HG02870 (cell line): ENCODE results near the gene BCL11B.
"Not testable (repeated sequence)": the region's sequence is repeated elsewhere in the genome, so short reads cannot be mapped to it uniquely, and the experiment has no call there.

ENCODE experiments used
- ATAC-seq: cut with Tn5 transposase; IDR thresholded peaks from one replicate; pipeline ENCODE4 v1.9.1; 2021; ENCODE audit warnings: mild to moderate bottlenecking, moderate library complexity; ENCODE audit not compliant: unreplicated experiment

BCL11B gene

DNA sequence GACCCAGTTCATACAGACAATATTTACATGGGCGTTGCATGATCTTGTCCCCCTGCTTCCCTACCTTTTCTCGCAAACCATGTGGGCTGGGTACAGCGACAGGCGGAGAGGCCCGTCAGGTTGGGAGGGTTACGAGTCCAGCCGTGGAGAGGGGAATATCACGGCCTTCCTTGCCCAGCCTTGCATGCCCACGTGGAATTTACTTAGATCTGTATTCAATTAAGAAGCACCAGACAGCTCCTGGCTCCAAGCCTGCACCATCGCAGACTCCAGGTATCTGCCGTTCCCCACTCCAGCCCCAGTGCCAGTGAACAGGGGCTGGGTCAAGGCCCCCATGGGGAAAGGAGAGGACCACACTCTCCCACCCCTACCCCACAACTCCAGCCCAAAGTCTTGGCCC lies 29.8 kb downstream of the BCL11B start:
- ATAC-seq: no peak

- ATAC-seq: no peak
These were observed 30.5 kb downstream of the BCL11B start for GRCh38 chr14:99241325-99242010.

GRCh38 chr14:99240627-99241324 lies 31.2 kb downstream of the BCL11B start:
- ATAC-seq: no peak

DNA sequence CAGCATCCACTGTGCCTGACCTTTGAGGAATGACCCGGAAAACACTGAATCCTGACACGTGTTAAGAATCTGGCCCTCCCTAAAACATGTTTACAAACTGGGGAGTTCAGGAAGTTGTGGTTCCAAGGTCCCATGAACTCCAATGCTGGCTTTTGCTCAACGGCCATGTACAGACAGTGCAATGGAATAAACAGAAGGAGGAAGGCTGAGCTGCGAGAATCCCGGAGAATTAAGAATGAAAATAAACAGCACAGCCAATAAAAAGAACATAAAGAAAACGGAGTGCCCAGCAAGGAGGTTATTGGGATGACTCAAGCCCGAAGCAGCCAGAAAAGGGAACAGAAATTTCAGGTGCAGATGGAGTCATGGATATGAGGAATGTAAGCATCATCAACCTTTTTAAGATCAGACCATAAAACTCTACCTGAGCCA lies 32.3 kb downstream of the BCL11B start:
- no peak for ATAC-seq

DNA sequence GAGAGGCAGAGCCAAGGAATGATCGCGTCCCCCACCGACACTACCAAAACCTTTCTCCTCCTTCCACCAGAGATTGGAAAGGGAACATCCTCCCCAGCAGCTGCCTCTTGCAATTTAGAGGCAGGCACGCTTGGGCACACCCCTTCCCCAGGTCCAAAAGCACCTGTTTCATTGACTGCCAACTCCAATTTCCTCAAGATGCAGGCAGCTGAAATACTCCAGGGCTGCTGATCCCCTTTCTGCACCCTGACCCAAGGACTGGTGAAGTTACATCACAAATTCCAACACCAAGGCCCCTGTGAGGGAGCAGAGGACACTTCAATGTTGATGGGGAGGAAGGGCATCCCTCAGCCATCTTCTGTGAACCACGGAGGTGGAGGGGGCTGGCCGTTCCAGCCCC lies 33.8 kb downstream of the BCL11B start:
- no peak for ATAC-seq

DNA sequence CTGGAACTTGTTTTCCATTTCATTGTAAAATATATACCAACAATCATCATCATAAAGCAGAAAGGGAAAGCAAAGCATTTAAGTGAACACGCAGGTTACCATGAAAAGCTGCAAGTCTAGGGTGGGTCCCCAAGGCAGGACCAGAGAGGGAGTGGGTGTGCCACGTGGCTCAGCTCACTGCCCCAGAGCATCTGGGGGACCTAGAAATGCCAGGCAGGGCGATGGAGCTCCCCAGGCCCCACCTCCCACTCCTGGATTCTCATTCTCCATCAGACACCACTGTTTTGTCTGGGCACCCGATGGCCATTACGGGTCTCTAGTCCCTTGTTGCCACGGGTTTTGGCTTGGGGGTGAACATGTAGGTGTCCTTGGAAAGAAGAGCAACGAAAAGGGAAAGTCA lies 34.7 kb downstream of the BCL11B start:
- ATAC-seq: no peak

GRCh38 chr14:99236386-99237138 lies 35.4 kb downstream of the BCL11B start:
- ATAC-seq: no peak

DNA sequence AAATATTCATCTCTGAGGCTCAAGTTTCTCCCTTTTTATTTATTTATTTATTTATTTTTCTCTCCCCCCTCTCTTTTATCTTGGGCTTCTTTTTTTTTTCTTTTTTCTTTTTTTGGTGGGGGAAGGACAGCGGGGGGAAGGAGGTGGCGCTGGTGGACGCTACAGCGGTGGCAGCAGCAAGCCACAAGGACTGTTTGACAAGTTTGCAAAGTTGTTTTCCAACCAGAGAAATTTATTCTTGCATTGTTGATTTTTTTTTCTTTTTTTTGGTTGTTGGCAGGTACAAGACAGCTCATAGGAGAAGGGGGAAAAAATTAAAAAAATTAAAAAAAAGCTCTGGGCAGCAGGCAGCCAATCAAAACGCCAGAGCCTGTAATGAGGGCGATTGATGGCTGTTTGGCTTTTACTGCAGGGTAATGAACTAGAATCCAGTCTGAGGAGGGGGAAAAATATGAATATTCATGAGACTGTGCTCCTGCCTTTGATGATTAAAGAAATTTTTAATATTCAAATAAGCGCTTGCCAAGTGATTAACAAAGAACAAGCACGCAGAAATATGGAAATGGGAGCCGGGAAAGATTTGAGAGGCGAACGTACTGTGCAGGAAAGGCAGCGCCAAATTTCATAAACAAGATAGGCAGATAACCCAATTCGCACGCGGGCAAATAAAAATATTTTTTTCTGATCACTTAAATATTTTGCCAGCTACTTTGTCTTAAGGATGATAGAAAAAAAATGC lies 36.2 kb downstream of the BCL11B start:
- ATAC-seq: no peak

- ATAC-seq: no peak
These were observed 36.9 kb downstream of the BCL11B start for GRCh38 chr14:99234961-99235571.

- no peak for ATAC-seq
These were observed 37.6 kb downstream of the BCL11B start for GRCh38 chr14:99234355-99234754.

GRCh38 chr14:99233222-99234035 lies 38.6 kb downstream of the BCL11B start:
- ATAC-seq: no peak

GRCh38 chr14:99232714-99233214 lies 39.2 kb downstream of the BCL11B start:
- no peak for ATAC-seq

DNA sequence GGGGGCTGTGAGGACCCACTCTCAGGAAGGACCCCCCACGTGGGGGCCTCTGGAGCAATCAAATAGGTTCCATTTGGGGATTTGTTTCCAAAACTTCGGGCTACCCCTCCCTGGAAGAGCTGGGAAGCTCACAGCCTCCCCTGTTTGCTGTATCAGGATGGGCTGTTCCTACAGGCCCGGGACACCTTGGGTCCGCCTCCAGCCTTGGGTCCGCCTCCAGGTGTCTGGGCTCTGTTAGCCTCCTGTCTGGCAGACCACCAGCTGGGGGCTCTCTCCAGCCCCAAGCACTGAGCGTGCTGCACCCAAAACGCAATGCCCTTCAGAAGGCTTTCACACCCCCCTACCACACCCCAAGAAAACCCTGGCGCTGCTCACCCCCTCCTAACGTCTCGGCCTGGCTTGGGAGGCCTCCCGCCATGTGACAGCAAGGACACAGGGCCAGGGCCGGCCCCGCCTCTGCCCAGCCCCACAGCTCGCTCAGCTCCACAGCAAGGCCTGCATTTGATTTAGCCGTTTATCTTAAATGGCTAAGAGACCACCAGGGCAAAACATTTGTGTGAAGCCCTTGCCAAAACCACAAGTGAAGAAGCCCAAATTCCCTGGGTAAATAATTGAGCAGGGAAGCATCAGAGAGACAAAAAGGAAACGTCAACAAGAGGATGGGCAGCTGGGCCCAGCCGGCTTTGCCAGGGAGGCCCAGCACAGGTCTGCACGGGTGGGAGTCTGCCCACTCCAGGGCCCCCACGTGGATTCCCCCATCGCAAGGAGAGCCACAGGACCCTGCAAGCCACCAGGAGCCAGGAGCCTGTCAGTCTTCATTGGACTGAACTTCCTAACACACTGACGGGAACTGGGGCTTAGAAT lies 39.9 kb downstream of the BCL11B start:
- no peak for ATAC-seq

DNA sequence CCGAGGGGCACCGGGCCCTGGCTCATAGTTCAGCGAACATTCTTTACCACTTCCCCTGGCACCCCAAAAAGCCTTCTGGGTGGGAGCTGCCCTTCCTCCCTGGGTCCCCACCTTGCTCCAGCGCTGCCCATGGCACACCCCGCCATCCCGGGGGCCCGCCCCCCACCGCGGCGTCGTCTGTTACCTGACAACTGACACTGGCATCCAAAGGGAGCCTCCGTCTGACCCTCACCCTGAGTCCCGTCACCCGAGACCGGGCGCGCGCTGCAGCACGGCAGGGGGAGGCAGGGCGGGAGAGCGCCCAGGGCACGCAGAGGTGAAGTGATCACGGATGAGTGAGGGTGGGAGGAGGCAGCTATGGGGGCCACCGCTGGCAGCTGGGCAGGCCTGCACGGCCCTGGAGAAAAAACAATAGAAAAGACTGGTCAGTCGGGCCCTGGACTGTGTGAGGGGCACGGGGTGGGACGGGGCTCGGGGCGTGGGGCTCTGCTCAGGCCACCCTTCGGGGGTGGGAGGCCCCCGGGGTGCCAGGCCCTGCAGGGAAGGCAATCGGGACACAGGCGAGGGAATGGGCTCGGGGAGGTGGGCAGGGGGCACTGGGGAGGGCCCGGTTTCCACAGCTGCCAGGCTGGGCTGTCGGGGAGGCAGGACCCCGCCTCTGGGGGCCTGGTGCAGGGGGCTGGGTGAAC lies 40.7 kb downstream of the BCL11B start:
- no peak for ATAC-seq

GRCh38 chr14:99230208-99231151 lies 41.5 kb downstream of the BCL11B start:
- ATAC-seq: no peak

- ATAC-seq: no peak
These were observed 42.3 kb downstream of the BCL11B start for GRCh38 chr14:99229654-99230207.

DNA sequence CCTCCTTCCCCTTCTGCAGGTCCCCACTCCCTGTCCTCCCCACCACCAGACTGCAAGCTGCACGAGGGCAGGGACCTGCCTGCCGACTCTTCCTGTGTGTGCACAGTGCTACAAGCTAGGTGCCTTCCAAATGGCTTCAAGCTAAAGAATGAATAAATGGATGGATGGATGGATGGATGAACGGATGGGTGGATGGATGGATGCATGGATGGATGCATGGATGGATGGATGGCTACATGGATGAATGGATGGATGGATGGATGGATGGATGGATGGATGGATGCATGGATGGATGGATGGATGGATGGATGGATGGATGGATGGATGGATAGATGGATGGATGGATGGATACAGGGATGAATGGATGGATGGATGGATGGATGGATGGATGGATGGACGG lies 43.2 kb downstream of the BCL11B start:
- not testable (repeated sequence) for ATAC-seq
